Testis (tissue), 2 donors: Measurements from ENCODE around the gene RAMP2.

Experiments used
- POLR2A ChIP-seq: fragments of 450-650 bp; IDR thresholded peaks from one replicate; pipeline ENCODE4 v1.6.1; 2017; ENCODE audit warnings: antibody characterized with exemption, mild to moderate bottlenecking, moderate library complexity
- TF ChIP-seq, protein P1 (sequence below), 3 experiments: fragments of 450-650 bp in 2 of 3; fragments of 200-600 bp in 1 of 3; sonication (generic) in 1 of 3; IDR thresholded peaks; one replicate each; pipeline ENCODE4 v1.5.1; 2016 to 2019; ENCODE audit warnings: antibody characterized with exemption in 3 of 3, mild to moderate bottlenecking in 2 of 3, moderate library complexity in 1 of 3

DNA sequence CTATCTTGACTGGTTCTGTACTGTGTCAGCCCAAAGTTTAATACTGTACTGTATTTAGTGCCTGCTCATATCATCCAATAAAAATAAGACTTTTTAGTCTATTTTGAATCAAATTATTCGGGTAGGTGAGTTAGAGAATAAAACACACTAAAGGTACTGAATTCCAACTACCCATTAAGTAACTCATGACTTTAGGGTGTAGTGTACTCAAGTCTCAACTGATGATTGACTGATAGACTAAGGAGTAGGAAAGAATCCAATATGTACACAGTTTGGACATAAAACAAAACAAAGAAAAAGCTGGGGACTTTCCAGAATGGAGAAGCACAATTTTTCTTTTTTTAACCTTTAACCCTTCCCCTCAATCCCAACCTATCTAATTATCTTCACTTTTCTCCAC, 20.3 kb upstream of the RAMP2 start:
- TF ChIP-seq, protein P1, sequence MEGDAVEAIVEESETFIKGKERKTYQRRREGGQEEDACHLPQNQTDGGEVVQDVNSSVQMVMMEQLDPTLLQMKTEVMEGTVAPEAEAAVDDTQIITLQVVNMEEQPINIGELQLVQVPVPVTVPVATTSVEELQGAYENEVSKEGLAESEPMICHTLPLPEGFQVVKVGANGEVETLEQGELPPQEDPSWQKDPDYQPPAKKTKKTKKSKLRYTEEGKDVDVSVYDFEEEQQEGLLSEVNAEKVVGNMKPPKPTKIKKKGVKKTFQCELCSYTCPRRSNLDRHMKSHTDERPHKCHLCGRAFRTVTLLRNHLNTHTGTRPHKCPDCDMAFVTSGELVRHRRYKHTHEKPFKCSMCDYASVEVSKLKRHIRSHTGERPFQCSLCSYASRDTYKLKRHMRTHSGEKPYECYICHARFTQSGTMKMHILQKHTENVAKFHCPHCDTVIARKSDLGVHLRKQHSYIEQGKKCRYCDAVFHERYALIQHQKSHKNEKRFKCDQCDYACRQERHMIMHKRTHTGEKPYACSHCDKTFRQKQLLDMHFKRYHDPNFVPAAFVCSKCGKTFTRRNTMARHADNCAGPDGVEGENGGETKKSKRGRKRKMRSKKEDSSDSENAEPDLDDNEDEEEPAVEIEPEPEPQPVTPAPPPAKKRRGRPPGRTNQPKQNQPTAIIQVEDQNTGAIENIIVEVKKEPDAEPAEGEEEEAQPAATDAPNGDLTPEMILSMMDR (IDR thresholded peaks at IDR 0.05): no peak
- no peak for TF ChIP-seq POLR2A
